Left renal pelvis (tissue), 4 donors: Measurements from ENCODE around the gene KNSTRN. TPM values are rescaled to one million over a fixed set of nuclear protein-coding genes. Genes with fewer than 3 reads are reported as not detected.

Experiments
- DNase-seq, 4 donors: peaks; one replicate each; pipeline ENCODE4 v3.0.0-alpha.2; 2013; ENCODE audit warnings: low read depth in 4 of 4, low spot score in 3 of 4
- polyA plus RNA-seq, 4 donors: library from polyadenylated mRNA; unstranded; fragments of 120-200 nt; gene quantifications; one replicate each; pipeline ENCODE4 v1.2.1, GENCODE V29; 2013; ENCODE audit not compliant: insufficient read length in 4 of 4

KNSTRN gene
- polyA plus RNA-seq, 4 donors = 24.1 to 38.5 (median 32.8) TPM

GRCh38 chr15:40443255-40443654, 60.7 kb downstream of the KNSTRN start:
- DNase-seq = no peak

DNA sequence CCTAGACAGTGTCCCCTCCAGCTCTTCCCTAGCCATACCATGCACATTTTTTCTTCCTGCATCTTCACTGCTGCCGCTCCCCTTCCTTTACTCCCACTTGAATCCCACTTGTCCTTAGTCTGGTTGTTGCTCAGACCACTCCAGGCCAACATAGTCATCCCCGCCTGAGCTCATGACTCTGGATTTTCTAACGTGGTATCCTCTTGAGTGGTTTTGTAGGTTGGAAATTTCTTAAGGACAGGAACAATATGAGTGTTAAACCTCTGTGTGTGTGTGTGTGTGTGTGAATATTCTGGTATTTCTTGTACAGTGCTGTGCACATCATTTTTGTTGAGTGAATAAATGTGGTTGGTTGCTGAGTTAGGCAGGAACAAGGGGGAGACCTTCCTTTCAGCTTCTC, 61.3 kb downstream of the KNSTRN start:
- DNase-seq = no peak

Other genes with a start within 250 kb of the KNSTRN start
- gene BUB1B, start 221.7 kb upstream of the KNSTRN start, polyA plus RNA-seq = 10 to 100 TPM; 27.0 to 33.2 (median 31.6) TPM
- 1 to 10 TPM in 3 of 4 donors, under 1 TPM in 1; 0.67 to 8.4 (median 6.0) TPM for gene PAK6, start 143.7 kb upstream of the KNSTRN start, polyA plus RNA-seq
- under 1 TPM in 1 of 4 donors, not detected in 3; 0.17 TPM for gene ANKRD63, start 99.7 kb upstream of the KNSTRN start, polyA plus RNA-seq
- 10 to 100 TPM in 2 of 4 donors, 1 to 10 TPM in 2; 7.8 to 15.1 (median 10.1) TPM for gene PLCB2, start 74.8 kb upstream of the KNSTRN start, polyA plus RNA-seq
- gene INAFM2, start 59.0 kb upstream of the KNSTRN start, polyA plus RNA-seq = 10 to 100 TPM; 13.1 to 22.2 (median 18.3) TPM
- 10 to 100 TPM in 1 of 4 donors, 1 to 10 TPM in 3; 2.0 to 13.8 (median 4.9) TPM for gene CCDC9B, start 41.8 kb upstream of the KNSTRN start, polyA plus RNA-seq
- not detected for gene PHGR1, start 31.7 kb upstream of the KNSTRN start, polyA plus RNA-seq
- 1 to 10 TPM in 1 of 4 donors, under 1 TPM in 3; 0.11 to 4.6 (median 0.48) TPM for gene DISP2, start 24.5 kb upstream of the KNSTRN start, polyA plus RNA-seq
- gene IVD, start 23.1 kb downstream of the KNSTRN start, polyA plus RNA-seq = 10 to 100 TPM; 56.6 to 99.2 (median 67.1) TPM
- gene BAHD1, start 58.2 kb downstream of the KNSTRN start, polyA plus RNA-seq = 10 to 100 TPM; 13.0 to 27.3 (median 21.4) TPM
- 10 to 100 TPM; 35.3 to 56.7 (median 38.2) TPM for gene CHST14, start 88.3 kb downstream of the KNSTRN start, polyA plus RNA-seq
- 10 to 100 TPM; 23.3 to 27.0 (median 26.0) TPM for gene CCDC32, start 182.3 kb downstream of the KNSTRN start, polyA plus RNA-seq
- gene RPUSD2, start 186.6 kb downstream of the KNSTRN start, polyA plus RNA-seq = 10 to 100 TPM in 2 of 4 donors, 1 to 10 TPM in 2; 8.5 to 12.7 (median 9.8) TPM
- gene KNL1, start 211.5 kb downstream of the KNSTRN start, polyA plus RNA-seq = 10 to 100 TPM; 17.9 to 21.6 (median 19.3) TPM